Muscle layer of colon (tissue), 2 donors: ENCODE data around the gene AGTRAP.

Source experiments
- H3K27ac ChIP-seq: one replicate; pipeline ENCODE4 v1.7.0; 2013; ENCODE audit warnings: low read depth, mild to moderate bottlenecking, low read length, moderate library complexity
- H3K27me3 ChIP-seq, 2 donors: one replicate each; pipeline ENCODE4 v1.7.0; 2013; ENCODE audit warnings: low read length in 2 of 2, mild to moderate bottlenecking in 2 of 2; ENCODE audit not compliant: insufficient read depth in 2 of 2, control insufficient read depth in 1 of 2
- H3K36me3 ChIP-seq: one replicate; pipeline ENCODE4 v1.7.0; 2013; ENCODE audit warnings: mild to moderate bottlenecking, low read length; ENCODE audit not compliant: insufficient read depth
- H3K4me1 ChIP-seq: one replicate; pipeline ENCODE4 v1.7.0; 2013; ENCODE audit warnings: mild to moderate bottlenecking, low read length; ENCODE audit not compliant: insufficient read depth
- H3K4me3 ChIP-seq, 2 donors: one replicate each; pipeline ENCODE4 v1.7.0; 2013; ENCODE audit warnings: low read length in 2 of 2, low read depth in 1 of 2, mild to moderate bottlenecking in 1 of 2, moderate library complexity in 1 of 2
- H3K9ac ChIP-seq: one replicate; pipeline ENCODE4 v1.7.0; 2013; ENCODE audit warnings: low read length
- H3K9me3 ChIP-seq: one replicate; pipeline ENCODE4 v1.7.0; 2013; ENCODE audit warnings: mild to moderate bottlenecking, low read length
- donor health status: abdominal sarcoma.
- donor health status: Adenocarcinoma of cecum.

AGTRAP gene

DNA sequence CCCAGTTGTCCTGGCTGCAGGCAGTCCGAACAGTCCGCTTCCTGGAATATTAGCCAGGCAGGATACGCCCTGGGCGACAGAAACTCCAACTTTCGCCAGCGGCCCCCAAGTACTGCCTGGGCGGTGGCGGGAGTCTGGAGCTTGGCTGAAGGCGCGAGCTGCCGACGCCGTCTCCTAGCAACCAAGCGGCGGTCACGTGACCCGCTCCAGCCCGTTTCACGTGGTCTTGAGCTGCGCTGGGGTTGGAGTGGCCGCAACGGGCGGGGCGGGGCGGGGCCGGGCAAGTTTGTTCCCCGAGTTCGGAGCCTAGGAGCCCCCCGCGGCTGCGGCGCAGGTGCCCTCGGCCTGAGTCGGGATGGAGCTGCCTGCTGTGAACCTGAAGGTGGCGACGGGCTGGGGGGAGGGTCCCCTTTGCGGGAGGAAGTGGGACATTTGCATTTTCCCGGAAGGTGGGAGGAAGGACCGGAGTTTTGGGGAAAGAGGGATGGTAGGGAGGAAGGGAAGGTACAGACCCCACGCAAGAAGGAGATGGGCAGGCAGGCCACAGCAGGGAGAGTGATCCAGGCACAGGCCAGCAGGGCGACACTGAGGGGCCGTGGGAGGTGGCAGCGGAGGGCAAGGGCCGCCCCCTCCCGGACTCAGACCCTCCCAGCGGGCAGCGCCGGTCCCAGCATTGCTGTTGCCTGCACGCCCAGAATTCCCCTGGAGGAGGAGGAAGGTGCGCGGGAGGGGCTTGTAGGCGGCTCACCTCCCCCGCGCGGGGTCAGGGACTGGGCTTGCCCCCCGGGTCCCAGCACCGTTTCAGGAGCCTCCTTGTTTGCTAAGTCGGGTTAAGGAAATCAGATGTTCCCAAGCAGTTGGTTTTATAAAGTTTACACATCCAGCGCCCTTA lies at the start of gene AGTRAP:
AGTRAP (plus strand) TSS at position 283 of the 892 bp plus-strand sequence; CDS start at position 356, 73 bp downstream.
- peaks cover 36% of the 10 kb centered on the region for H3K4me1 ChIP-seq
- no peaks in the 10 kb centered on the region for H3K9me3 ChIP-seq

DNA sequence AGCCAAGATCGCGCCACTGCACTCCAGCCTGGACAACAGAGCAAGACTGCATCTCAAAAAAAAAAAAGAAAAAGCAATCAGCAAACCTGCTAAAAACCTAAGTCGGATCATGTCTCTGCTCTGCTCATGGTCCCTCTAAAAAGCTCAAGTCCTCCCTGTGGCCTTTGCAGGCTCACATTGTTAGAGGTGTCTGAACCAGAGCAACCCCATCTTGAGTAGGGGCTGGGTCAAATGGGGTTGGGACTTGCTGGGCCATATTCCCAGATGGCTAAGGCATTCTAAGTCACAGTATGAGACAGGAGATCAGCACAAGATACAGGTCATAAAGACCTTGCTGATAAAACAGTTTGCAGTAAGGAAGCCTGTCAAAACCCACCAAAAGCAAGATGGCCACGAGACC lies 47.4 kb upstream of the AGTRAP start:
- Histone ChIP-seq H3K27ac (no peak overlapping the region), H3K9me3 (no peaks in the 10 kb centered on the region), H3K27me3 (peaks cover 20 to 32% of the 10 kb centered on the region in 2 donors), H3K9ac (no peak overlapping the region), H3K36me3 (no peaks in the 10 kb centered on the region), H3K4me3 (no peak overlapping the region), H3K4me1 (no peaks in the 10 kb centered on the region)

More for the DNA sequence above, at the start of gene AGTRAP:
- Histone ChIP-seq H3K36me3 (no peaks in the 10 kb centered on the region), H3K4me3 (peak within 1 kb of the TSS; percentile 58 to 93), H3K27me3 (no peaks in the 10 kb centered on the region), H3K9ac (peak within 1 kb of the TSS; percentile 72), H3K27ac (peak within 1 kb of the TSS; percentile 87)

GRCh38 chr1:11690397-11691301 lies 45.3 kb upstream of the AGTRAP start:
- H3K36me3 ChIP-seq: no peaks in the 10 kb centered on the region
- H3K4me3 ChIP-seq: no peak overlapping the region
- no peaks in the 10 kb centered on the region for H3K9me3 ChIP-seq
- H3K27me3 ChIP-seq: peaks cover 20 to 40% of the 10 kb centered on the region in 2 donors
- H3K9ac ChIP-seq: no peak overlapping the region
- H3K4me1 ChIP-seq: no peaks in the 10 kb centered on the region
- H3K27ac ChIP-seq: no peak overlapping the region

GRCh38 chr1:11691302-11691914 lies 44.5 kb upstream of the AGTRAP start, which contains the start of gene DRAXIN:
Gene DRAXIN (plus strand): TSS chr1:11691710. CDS start chr1:11706259, 14,549 bp downstream.
- Histone ChIP-seq H3K9ac (no peak within 1 kb of the TSS), H3K9me3 (no peaks in the 10 kb centered on the region), H3K27me3 (peaks cover 20 to 40% of the 10 kb centered on the region in 2 donors), H3K4me1 (no peaks in the 10 kb centered on the region), H3K36me3 (no peaks in the 10 kb centered on the region), H3K4me3 (no peak within 1 kb of the TSS), H3K27ac (no peak within 1 kb of the TSS)

- Histone ChIP-seq H3K9me3 (no peaks in the 10 kb centered on the region), H3K27ac (no peak overlapping the region), H3K27me3 (peaks cover 20 to 40% of the 10 kb centered on the region in 2 donors), H3K4me3 (no peak overlapping the region), H3K36me3 (no peaks in the 10 kb centered on the region), H3K4me1 (no peaks in the 10 kb centered on the region), H3K9ac (no peak overlapping the region)
These were observed 43.8 kb upstream of the AGTRAP start for GRCh38 chr1:11691928-11692711.

DNA sequence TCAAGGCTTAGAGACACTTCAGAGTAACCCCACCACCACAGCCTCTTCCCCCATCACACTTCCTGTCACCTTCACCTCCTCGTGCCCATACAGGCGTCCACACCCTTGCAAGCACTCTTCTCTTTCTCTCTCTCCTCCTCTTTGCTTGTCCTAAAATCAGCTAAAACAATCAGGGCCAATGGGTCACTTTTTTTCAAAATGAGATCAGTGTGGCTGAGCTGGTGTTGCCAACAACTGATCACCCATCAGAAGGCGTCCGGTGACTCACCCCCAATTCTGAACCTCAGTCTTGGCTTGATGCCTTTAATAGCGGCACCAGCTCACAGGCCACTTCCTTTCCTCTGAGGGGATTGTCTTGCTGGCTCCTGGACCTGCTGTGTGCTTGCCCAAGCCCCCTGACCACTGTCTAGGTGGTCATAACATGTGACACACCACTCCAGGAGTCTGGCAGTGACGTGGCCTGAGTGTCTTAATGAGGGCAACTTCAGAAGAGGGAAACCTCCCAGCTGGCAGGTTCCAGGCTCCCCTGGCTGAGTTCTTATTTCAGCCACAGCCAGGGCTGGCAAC lies 42.8 kb upstream of the AGTRAP start:
- H3K27me3 ChIP-seq: peaks cover 20 to 40% of the 10 kb centered on the region in 2 donors
- no peak overlapping the region for H3K27ac ChIP-seq
- no peak overlapping the region for H3K4me3 ChIP-seq
- no peaks in the 10 kb centered on the region for H3K4me1 ChIP-seq
- no peak overlapping the region for H3K9ac ChIP-seq
- no peaks in the 10 kb centered on the region for H3K36me3 ChIP-seq
- no peaks in the 10 kb centered on the region for H3K9me3 ChIP-seq

DNA sequence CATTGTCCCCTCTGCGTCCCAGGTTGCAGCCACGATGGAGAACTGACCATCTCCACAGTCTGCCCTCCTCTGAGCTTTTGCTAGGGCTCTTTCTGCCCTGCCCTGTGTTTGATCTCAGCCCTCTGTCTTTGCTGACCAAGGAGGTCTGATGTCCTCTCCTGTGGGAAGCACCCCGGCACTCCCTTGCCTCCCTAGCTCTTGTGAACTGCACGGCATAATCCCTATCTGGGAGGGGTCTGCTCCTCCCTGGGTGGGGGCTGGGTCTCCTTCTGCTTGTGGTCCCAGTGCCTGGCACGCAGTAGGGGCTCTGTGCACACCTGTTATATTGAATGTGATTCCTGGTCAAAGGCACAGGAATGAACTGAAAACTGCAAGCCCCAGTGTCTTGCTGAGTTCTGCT lies 42.0 kb upstream of the AGTRAP start:
- no peak overlapping the region for H3K27ac ChIP-seq
- H3K4me3 ChIP-seq: no peak overlapping the region
- peaks cover 22 to 45% of the 10 kb centered on the region in 2 donors for H3K27me3 ChIP-seq
- no peaks in the 10 kb centered on the region for H3K36me3 ChIP-seq
- no peak overlapping the region for H3K9ac ChIP-seq
- no peaks in the 10 kb centered on the region for H3K4me1 ChIP-seq
- no peaks in the 10 kb centered on the region for H3K9me3 ChIP-seq

DNA sequence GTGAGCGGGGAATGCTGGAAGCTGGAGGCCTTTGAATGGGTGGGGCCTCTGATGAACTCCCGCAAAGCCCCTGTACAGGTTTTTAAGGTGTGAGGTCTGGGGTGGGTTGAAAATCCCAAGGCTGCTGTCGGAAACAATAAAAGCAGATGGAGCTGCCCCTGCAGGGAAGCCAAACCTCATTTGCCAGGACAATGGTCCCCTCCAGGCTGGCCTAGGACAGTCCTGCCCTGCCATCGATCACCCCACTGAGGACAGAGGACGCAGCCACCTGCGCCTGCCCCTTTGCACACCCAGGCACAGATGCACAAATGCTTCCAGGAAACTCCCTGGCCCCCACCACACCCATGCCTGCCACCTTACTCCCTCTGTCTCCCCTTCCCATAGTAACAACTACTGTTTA lies 40.1 kb upstream of the AGTRAP start:
- no peak overlapping the region for H3K27ac ChIP-seq
- no peaks in the 10 kb centered on the region for H3K36me3 ChIP-seq
- H3K4me1 ChIP-seq: peaks cover under 1% of the 10 kb centered on the region
- H3K27me3 ChIP-seq: peaks cover 18 to 36% of the 10 kb centered on the region in 2 donors
- H3K9me3 ChIP-seq: no peaks in the 10 kb centered on the region
- H3K4me3 ChIP-seq: no peak overlapping the region
- no peak overlapping the region for H3K9ac ChIP-seq

DNA sequence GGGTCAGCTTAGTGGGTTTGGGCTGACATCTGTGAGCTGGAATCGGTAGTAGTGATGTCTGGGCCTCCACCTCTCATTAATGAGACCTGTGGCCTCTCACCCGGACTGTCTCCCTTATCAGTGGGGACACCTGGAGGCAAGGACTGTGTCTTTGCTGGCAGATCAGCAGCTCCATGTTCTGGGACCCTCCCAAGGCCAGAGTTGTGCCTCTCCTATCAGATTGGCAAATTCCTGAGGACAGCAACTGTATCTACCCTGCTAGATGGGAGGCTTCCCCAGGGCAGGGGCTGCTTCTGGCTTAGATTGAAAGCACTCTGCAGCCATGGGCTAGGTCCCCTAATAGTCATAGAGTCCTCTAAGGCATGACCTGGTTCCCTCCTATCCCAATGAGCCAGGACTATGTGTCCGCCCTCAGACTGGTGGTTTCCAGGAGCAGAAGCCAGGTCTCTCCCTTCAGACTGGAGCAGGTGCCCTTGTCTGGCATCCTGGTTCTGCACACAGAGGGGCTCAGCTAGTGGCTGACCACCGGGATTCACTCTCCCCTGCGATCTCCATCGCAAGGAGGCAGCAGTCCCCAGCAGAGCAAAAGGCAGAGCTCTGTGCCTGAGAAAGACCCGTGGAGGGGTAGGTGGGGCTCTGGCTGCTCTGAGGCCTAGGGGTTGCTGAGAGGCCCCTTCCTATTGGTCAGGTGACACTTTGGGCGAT lies 38.6 kb upstream of the AGTRAP start:
- Histone ChIP-seq H3K27ac (no peak overlapping the region), H3K27me3 (peaks cover 16 to 29% of the 10 kb centered on the region in 2 donors), H3K36me3 (no peaks in the 10 kb centered on the region), H3K4me1 (peaks cover 10% of the 10 kb centered on the region), H3K9me3 (no peaks in the 10 kb centered on the region), H3K9ac (no peak overlapping the region), H3K4me3 (no peak overlapping the region)

GRCh38 chr1:11697893-11698210 lies 38.1 kb upstream of the AGTRAP start:
- H3K27me3 ChIP-seq: peaks cover 11 to 24% of the 10 kb centered on the region in 2 donors
- H3K4me3 ChIP-seq: no peak overlapping the region
- H3K27ac ChIP-seq: no peak overlapping the region
- no peaks in the 10 kb centered on the region for H3K36me3 ChIP-seq
- no peak overlapping the region for H3K9ac ChIP-seq
- no peaks in the 10 kb centered on the region for H3K9me3 ChIP-seq
- H3K4me1 ChIP-seq: peaks cover 10% of the 10 kb centered on the region
